Femur (tissue), 1 donor: Measurements from ENCODE around the gene APEX1.
"Not testable (repeated sequence)": the region's sequence is repeated elsewhere in the genome, so short reads cannot be mapped to it uniquely, and the experiment has no call there.

Experiments used
- DNase-seq: peaks from one replicate; pipeline ENCODE4 v3.0.0-alpha.2; 2017

Gene APEX1

DNA sequence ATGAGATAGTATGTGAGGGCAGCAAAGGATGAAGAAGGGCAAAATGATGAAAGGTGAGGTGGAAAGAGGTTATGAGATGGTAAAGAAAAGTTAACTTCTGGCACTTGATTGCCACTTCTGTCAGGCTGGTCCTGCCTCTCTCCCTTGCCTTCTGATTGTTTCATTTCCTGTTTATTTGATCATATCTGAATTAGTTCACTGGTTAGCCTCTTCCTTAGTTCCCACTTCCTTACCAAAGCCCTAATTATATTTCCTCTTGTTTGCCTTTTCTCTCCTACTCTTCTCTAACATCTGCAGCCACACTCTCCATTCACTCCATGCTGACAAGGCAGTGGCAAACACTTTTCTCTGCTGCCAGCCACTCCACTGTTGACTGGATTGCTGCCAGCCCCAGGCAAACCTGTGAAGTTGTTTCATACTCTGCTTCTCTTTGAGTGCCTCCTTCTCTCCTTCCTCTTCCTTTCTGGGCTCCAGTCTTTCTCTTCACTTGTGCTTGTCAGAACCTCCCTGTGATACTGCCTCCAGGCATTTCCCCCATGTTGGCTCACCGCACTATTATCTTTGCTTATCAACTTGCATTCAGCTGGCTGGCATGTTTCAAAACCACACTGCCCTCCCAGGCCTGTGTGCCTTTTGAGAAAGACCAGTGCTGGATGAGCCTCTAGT lies 22.3 kb downstream of the APEX1 start:
- no peak for DNase-seq

DNA sequence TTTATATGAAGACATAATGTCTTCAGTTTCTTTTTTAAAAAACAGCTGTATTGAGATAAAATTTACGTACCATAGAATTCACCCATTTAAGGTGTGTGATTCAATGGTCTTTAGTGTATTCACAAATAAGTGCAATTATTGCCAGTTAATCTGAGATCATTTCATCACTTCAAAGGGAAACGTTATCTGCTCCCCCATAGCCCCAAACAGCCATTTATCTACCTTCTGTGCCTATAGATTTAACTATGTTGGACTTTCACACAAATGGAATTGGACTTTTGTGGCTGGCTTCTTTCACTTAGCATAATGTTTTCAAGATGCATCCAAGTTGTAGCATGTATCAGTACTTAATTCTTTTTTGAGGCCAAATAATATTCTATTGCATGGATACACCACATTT lies 23.9 kb downstream of the APEX1 start:
- no peak for DNase-seq

DNA sequence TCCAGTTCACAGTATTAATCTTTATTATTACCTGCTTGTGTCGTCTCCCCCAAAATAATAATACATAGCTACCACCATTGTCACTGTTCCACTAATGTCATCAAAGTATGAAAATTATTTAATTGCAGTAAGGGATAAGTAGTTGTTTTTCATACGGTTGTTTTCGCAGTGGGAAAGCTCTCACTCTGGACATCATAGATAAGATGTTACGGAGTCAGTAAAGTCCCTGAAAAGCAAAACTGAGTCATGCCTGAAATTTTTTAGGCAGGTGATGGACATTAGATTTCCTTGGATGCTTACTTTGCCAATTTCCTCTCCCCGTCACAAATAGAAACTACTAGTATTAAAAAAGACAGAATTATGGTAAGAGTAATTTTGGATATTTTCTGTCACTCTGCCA lies 27.4 kb downstream of the APEX1 start:
- no peak for DNase-seq

DNA sequence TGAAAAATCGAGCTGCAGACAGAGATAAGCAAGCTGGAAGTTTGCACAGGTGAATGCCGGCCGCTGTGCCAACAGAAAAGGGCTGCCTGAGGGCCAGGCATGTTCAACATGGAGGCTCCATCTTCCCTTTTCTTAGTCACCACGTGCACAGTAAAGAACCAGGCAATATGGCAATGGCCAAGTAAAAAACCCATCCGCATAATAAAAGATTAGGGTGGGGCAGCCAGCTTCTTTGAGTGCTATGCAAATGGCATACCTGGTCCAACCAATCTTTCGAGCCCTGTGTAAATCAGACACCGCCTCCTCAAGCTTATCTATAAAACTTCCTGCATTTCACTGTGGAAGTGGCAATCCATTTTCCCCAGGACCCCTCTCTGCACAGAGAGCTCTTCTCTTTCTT lies 30.9 kb downstream of the APEX1 start:
- DNase-seq, result no peak

DNA sequence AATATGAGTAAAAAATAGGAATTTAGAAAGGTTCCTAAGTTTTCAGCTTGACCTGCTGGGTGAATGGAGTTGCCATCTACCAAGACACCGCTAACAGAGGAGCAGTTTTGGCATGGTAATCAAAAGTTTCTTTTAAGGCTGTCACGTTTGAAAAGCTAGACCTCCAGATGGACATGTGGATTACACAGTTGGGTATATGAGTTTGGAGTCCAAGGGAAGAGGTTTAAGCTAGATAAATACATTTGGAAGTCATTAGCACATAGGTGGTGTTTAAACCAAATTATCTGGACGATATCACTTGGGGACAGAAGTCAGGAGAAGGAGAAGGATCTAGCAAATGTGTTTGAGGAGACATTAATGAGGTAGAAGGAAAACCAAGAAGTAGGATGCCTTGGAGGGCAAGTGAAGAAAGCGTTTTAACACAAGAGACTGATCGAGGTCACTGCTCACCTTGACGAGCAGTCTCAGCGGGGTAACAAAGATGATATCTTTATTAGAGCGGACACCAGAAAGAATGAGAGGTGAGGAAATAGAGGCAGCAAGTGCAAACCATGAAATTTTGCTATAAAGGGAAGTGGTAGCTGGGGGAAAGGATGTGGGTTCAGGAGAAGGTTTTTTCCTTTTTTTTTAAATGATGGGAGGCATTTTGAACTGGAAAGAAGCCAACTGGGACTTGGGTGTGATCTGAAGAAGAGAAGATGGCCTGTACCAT lies 31.8 kb downstream of the APEX1 start:
- DNase-seq, result no peak

DNA sequence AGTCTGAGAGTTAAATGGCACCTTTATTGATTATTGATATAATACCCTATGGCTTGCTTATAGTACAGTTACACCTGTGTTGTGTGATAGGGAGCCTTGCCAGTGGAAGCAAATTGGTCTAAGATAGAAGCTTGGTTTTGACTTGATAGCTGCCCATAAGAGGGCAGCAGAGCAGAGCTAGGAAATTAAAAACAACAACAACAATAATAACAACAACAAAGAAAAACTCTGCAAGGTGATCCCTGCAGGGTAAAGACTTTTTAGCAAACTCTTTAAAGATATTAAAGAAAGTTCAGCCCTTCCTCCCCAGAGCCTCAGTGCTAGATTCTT lies 32.3 kb downstream of the APEX1 start:
- no peak for DNase-seq

DNA sequence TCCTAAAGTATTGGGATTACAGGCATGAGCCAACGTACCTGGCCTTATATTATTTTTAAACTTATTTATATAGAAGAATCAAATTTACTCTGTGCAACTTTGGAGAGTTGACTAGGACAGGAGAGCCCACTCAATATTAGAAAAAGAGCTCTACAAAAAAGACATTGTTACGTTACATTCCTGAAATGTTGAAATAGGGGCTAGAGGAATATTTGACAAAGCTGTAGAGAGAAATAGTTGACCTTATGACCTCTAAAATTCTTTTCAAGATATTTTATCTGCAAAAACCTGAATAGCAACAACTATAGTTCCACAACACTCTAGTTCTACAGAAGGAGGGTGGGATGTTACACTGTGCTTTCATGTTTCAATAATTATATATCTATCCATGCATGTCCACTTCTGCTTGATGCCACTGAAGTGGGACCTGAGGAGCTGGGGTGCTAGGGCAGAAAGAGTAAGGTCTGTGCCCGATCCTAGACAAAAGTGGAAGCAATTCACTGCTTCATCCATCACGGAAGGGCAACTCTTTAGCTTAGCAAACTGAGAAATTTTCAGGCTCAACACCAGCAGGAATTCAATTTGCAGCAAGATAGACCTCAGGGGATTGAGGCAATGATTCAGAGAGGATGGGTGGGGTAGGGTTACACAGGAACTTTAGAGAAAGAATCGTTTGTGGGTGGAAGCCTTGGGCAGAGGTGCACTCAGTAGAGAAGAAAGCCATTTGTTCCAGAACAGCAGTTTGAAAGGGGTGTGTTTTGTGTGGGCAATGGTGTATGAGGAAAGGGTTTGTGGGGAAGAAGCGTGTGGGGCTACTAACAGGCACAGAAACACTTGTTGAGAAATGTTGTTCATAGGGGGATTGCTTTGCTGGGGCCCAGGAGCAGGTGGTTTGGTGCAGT lies 34.3 kb downstream of the APEX1 start:
- no peak for DNase-seq

DNA sequence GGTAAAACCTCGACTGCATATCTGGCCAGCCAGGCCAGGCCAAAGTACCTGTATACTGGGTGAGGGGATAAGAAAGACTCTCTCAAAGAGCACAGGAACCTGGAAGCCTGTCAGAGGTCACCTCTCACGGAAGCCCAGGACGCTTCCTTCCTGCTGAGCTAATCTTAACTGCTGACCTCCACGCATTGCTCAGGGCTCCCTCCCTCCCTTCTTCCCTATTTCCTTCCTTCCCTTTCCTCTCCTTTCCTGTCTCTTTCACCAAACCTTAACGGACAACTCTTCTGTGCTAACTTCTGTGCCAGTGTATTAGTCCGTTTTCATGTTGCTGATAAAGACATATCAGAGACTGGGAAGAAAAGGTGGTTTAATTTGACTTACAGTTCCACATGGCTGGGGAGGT lies 35.5 kb downstream of the APEX1 start:
- no peak for DNase-seq

DNA sequence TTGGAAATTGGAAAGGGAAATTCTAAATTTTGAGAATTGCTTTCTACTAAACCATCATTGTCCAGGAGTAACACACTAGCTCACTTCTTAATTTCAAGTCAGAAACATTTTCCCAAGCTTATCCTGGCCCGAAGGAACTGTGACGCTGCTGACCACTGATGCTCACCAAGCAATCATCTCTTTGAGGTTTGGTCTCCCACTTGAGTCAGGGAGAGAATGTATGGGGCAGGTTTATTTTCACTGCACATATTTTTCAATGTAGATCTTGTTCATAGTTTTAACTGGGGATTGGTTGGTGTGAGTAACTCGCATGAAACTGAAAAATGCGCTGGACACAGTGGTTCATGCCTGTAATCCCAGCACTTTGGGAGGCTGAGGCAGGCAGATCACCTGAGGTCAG lies 37.5 kb downstream of the APEX1 start:
- DNase-seq, result no peak

DNA sequence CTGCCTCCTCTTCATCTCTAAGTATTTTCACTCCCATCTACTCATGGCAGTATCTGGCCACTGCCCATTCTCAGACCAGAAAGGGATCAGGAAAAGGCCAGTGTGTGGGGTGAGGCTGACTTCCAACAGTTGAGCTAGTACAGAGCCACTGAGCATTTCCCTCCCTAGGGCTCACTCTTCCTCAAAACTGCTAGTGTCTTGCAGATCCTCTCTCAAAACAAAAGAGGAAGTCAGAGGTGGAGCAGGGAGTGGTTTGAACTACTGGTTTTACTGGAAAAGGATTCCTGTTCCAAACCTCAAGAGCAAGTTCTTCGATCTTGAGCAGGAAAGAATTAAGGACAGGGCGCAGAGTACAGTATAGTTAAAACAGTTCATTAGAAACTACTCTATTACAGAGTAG lies 38.6 kb downstream of the APEX1 start:
- no peak for DNase-seq

DNA sequence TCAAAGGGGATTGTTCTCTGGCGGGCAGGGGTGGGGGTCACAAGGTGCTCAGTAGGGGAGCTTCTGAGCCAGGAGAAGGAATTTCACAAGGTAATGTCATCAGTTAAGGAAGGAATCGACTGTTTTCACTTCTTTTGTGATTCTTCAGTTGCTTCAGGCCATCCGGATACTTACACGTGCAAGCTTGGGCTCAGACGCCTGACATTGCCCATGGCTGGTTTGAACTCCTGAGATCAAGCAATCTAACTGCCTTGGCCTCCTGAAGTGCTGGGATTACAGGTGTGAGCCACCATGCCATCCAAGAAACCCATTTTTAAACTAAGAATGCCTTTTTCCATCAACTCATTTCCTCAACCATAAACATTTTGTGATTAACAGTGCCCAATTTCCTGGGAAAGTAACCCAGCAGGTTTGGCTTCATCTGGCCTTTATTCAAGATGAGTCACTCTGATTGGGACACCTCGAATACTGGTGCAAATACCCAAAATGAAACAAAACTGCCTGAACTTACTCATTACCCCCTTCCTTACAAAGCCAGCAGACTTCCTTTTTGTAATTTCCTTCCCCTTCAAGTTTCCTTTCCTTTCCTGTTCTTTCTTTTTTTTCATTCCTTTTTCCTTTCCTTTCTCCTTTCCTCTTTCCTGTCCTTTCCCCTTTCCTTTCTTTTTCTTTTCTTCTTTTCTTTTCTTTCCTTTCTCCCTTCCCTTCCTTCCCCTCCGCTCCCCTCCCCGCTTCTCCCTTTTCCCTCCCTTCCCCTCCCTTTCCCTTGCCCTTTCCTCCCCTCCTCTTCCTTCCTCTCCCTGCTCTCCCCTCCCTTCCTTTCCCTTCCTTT lies 40.1 kb downstream of the APEX1 start:
- no peak for DNase-seq

DNA sequence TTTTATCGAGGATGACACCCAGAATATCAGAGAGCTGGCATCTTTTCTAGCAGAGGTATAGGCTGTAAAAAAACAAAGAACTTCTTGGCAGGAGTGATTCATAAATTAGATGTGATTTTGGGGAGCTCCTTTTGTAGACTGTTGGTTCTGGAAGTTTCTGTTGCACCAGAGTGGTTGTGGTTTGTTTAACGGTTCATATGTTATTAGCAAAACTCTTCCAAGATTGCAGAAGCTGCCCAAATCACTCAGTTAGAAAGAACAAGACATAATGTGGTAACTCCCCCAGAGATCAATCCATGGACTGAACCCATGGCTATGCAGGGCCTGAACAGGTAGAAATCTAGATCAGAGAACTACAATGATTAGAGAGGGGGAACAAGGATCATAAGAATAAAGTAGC lies 43.6 kb downstream of the APEX1 start:
- DNase-seq, result no peak

DNA sequence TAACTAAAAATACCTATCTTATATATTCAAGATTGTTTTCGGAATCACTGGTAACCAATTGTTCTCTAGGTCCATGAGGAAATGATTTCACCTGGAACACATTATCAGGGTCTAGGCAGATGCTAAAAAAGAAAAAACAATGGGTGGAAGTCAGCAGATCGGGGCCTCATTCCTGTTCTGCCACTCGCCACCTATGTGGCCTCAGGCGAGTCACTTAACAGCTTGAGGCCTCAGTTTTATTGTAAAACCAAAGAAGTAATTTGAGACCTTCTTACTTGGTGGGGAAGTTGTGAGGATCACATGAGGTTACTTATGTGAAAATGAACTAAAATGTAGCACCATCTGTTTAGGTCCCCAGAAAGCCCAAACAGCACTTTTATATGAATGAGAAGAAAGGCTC lies 44.1 kb downstream of the APEX1 start:
- DNase-seq, result no peak

DNA sequence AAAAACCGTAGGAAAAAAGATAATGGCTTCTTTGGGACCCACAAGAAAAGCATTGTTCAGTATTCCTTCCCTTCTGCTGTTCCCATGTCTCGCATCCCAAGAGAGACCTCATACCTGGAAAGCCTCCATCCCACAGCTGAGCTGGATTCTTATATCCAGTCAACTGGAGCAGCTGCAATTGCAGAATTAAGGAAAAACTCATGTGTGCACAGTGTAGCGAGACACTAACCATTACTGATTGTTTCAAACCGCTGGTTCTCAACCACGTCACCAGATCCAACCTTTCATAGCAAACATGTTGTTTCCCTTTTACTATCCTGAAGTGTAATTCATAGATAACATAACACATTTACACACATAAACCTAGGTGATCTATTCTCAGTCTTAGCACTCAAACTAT lies 44.9 kb downstream of the APEX1 start:
- no peak for DNase-seq

DNA sequence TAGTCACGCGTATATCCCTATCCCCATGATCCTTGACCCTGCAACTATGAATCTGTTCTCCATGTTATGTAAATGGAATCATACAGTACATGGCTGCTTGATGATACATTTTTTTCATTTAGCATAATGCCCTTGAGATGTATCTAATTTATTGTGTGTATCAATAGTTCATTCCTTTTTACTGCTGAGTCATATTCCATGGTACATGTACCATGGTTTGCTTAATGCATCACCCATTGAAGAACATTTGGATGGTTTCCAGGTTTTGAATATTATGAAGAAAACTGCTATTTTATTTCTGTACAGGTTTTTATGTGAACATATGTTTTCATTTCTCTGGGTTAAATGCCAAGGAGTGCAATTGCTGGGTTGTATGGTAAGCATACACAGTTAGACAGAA lies 46.3 kb downstream of the APEX1 start:
- no peak for DNase-seq

DNA sequence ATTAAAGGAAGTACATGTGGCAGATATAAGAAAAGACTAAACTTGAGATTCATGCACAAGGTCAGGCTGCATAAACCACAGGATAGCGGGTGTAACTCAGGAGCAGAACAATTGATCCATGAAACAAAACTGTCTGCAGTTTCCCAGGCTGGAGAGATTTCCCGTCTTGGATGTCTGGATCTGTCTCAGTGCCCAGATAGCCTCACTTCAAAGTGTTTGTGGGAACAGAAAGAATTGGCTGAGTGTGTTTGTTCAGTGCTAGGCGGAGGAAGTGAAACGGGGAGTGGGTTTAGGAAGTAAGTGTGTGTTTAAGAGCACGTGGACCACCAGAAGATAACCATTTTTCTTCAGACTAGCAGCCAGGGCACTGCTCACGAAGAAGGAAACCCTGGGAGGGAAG lies 48.9 kb downstream of the APEX1 start:
- DNase-seq, result no peak

DNA sequence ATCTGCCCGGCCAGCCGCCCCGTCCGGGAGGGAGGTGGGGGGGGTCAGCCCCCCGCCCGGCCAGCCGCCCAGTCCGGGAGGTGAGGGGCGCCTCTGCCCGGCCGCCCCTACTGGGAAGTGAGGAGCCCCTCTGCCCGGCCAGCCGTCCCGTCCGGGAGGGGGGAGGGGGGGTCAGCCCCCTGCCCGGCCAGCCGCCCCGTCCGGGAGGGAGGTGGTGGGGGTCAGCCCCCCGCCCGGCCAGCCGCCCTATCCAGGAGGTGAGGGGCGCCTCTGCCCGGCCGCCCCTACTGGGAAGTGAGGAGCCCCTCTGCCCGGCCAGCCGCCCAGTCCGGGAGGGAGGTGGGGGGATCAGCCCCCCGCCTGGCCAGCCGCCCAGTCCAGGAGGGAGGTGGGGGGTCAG lies 51.2 kb downstream of the APEX1 start:
- DNase-seq, result not testable (repeated sequence)

DNA sequence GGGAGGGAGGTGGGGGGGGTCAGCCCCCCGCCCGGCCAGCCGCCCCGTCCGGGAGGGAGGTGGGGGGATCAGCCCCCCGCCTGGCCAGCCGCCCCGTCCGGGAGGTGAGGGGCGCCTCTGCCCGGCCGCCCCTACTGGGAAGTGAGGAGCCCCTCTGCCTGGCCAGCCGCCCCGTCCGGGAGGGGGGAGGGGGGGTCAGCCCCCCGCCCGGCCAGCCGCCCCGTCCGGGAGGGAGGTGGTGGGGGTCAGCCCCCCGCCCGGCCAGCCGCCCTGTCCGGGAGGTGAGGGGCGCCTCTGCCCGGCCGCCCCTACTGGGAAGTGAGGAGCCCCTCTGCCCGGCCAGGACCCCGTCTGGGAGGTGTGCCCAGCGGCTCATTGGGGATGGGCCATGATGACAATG lies 51.7 kb downstream of the APEX1 start:
- DNase-seq, result not testable (repeated sequence)
